Endothelial cell of umbilical vein (primary cell): ENCODE data around the gene JUNB. TPM values are rescaled to one million over a fixed set of nuclear protein-coding genes. Genes with fewer than 3 reads are reported as not detected.

Experiments
- BruUV-seq: library from RNA; stranded (reverse); fragments of 400-500 nt; replicated peaks from 2 replicates; lab custom pipeline; 2021; lab: Mats Ljungman, UMichigan
- CTCF ChIA-PET: fragments of 300-600, 350-600 bp; sonication (Branson Sonifier 250); formaldehyde crosslinking; loops from one replicate; lab custom pipeline; 2021; ENCODE audit warnings: antibody characterized with exemption, inconsistent platforms; lab: Charles Lee
- POLR2A ChIA-PET: fragments of 300-600, 350-600 bp; sonication (Branson Sonifier 250); formaldehyde crosslinking; loops from one replicate; lab custom pipeline; 2021; ENCODE audit warnings: antibody characterized with exemption, inconsistent platforms; lab: Charles Lee
- DNase-seq: peaks from one replicate; pipeline ENCODE4 v3.0.0-alpha.2; 2011; ENCODE audit warnings: low read depth, low spot score
- FAIRE-seq: peaks from 2 replicates; lab custom pipeline; 2011; peaks lifted over from hg19 to GRCh38; lab: Jason Lieb, UNC
- H2AFZ ChIP-seq: 2 replicates; pipeline ENCODE4 v1.6.0; 2012; ENCODE audit warnings: low read depth, low read length, control low read depth, inconsistent platforms
- H3K27ac ChIP-seq: 2 replicates; pipeline ENCODE4 v1.5.1; 2011; ENCODE audit warnings: low read depth, mild to moderate bottlenecking, control low read depth, low read length, moderate library complexity; ENCODE audit not compliant: insufficient read depth
- H3K27me3 ChIP-seq, 2 experiments: 2 replicates each; pipeline versions ENCODE4 v1.6.0 to v1.6.1; 2011; ENCODE audit warnings: low read length in 2 of 2, mixed read lengths in 1 of 2; ENCODE audit not compliant: control insufficient read depth in 2 of 2, insufficient read depth in 2 of 2
- H3K36me3 ChIP-seq, 2 experiments: 2 replicates in 1 of 2; 3 replicates in 1 of 2; pipeline ENCODE4 v1.5.1; 2011; ENCODE audit warnings: low read length in 2 of 2, mild to moderate bottlenecking in 1 of 2, moderate library complexity in 1 of 2; ENCODE audit not compliant: control insufficient read depth in 2 of 2, insufficient read depth in 2 of 2; ENCODE audit errors: extremely low read depth in 1 of 2
- H3K4me1 ChIP-seq: 3 replicates; pipeline ENCODE4 v1.5.1; 2011; ENCODE audit warnings: mild to moderate bottlenecking, low read length; ENCODE audit not compliant: control insufficient read depth, insufficient read depth; ENCODE audit errors: extremely low read depth
- H3K4me2 ChIP-seq: 2 replicates; pipeline ENCODE4 v1.6.1; 2011; ENCODE audit warnings: low read length, control low read depth, mixed read lengths; ENCODE audit not compliant: insufficient read depth
- H3K4me3 ChIP-seq, 3 experiments: fragments of 200-600 bp in 1 of 3; sonication (generic), shearing (Covaris generic) in 1 of 3; replicated peaks in 1 of 3; 2 replicates each; pipeline ENCODE4 v1.5.1; 2011 to 2016; ENCODE audit warnings: control low read depth in 3 of 3, low read length in 3 of 3, mild to moderate bottlenecking in 2 of 3, inconsistent platforms in 1 of 3, low read depth in 1 of 3, moderate library complexity in 1 of 3; ENCODE audit not compliant: insufficient read depth in 1 of 3
- H3K79me2 ChIP-seq: 2 replicates; pipeline ENCODE4 v1.6.0; 2012; ENCODE audit warnings: low read length, inconsistent platforms; ENCODE audit not compliant: control insufficient read depth, insufficient read depth
- H3K9ac ChIP-seq: replicated peaks from 2 replicates; pipeline ENCODE3; 2011; ENCODE audit warnings: low read length, control low read depth; ENCODE audit not compliant: insufficient read depth; ENCODE audit errors: extremely low read depth
- H3K9me1 ChIP-seq: replicated peaks from 3 replicates; pipeline ENCODE4 v1.6.0; 2011; ENCODE audit warnings: mild to moderate bottlenecking, low read length; ENCODE audit not compliant: control insufficient read depth, insufficient read depth; ENCODE audit errors: extremely low read depth
- H3K9me3 ChIP-seq: replicated peaks from 2 replicates; pipeline ENCODE4 v1.5.1; 2012; ENCODE audit warnings: low read length, inconsistent platforms; ENCODE audit not compliant: control insufficient read depth, insufficient read depth
- H4K20me1 ChIP-seq: replicated peaks from 2 replicates; pipeline ENCODE3; 2011; ENCODE audit warnings: mild to moderate bottlenecking, low read length; ENCODE audit not compliant: control insufficient read depth, insufficient read depth; ENCODE audit errors: extremely low read depth
- CTCF ChIP-seq, 2 donors: IDR thresholded peaks; 1 replicate in 1 of 2; 2 replicates in 1 of 2; pipeline ENCODE4 v1.5.1; 2011; ENCODE audit warnings: low read length in 2 of 2, mild to moderate bottlenecking in 2 of 2, moderate library complexity in 2 of 2, control low read depth in 1 of 2, inconsistent platforms in 1 of 2, low read depth in 1 of 2; ENCODE audit not compliant: insufficient read depth in 1 of 2; ENCODE audit errors: extremely low read depth in 1 of 2
- EZH2 ChIP-seq: IDR thresholded peaks from 2 replicates; pipeline ENCODE4 v1.6.1; 2012; ENCODE audit warnings: borderline replicate concordance, low read depth, mild to moderate bottlenecking, moderate library complexity, low read length, inconsistent platforms; ENCODE audit not compliant: severe bottlenecking
- FOS ChIP-seq: IDR thresholded peaks from 2 replicates; pipeline ENCODE4 v1.6.1; 2011; ENCODE audit warnings: mild to moderate bottlenecking, low read length, moderate library complexity, borderline replicate concordance; ENCODE audit not compliant: insufficient read depth
- GATA2 ChIP-seq: IDR thresholded peaks from 2 replicates; pipeline ENCODE4 v1.7.0; 2011; ENCODE audit warnings: low read depth, mild to moderate bottlenecking, moderate library complexity, mixed read lengths, low read length; ENCODE audit not compliant: insufficient read length, insufficient read depth
- JUN ChIP-seq: IDR thresholded peaks from 2 replicates; pipeline ENCODE4 v1.6.1; 2011; ENCODE audit warnings: borderline replicate concordance, low read depth; ENCODE audit not compliant: insufficient read length, insufficient read depth
- MAX ChIP-seq: IDR thresholded peaks from 2 replicates; pipeline ENCODE4 v1.6.1; 2011; ENCODE audit not compliant: insufficient read depth, insufficient read length
- MYC ChIP-seq: IDR thresholded peaks from one replicate; pipeline ENCODE4 v1.6.1; 2011; ENCODE audit warnings: mild to moderate bottlenecking, low read depth, low read length
- POLR2A ChIP-seq: IDR thresholded peaks from 2 replicates; pipeline ENCODE4 v1.6.1; 2012; ENCODE audit warnings: low read depth, mild to moderate bottlenecking, control low read depth, low read length
- POLR2AphosphoS5 ChIP-seq: IDR thresholded peaks from 2 replicates; pipeline ENCODE4 v1.6.1; 2012; ENCODE audit warnings: low read depth, mild to moderate bottlenecking, control low read depth, low read length, moderate library complexity; ENCODE audit not compliant: insufficient read depth
- dilution Hi-C: fragments of 300-500 bp; cut with MboI; formaldehyde crosslinking; loops from one replicate; pipeline ENCODE4 v1.15.0; 2019; ENCODE audit warnings: low sequenced_read_pairs; ENCODE audit not compliant: extremely low pct_ligation_motif_present
- intact Hi-C: fragments of 100-400 bp; cut with micrococcal nuclease; formaldehyde crosslinking; loops from one replicate; pipeline ENCODE4 v1.10.0; 2022
- polyA plus RNA-seq, 4 experiments: library from polyadenylated mRNA; depleted of rRNA in 3 of 4; stranded (reverse) in 3 of 4; unstranded in 1 of 4; fragments of >200 nt; gene quantifications; 2 replicates each; pipeline versions ENCODE4 v1.2.1 to v1.2.3, GENCODE V29; 2011 to 2012; ENCODE audit warnings: missing spikeins in 1 of 4
- total RNA-seq: library from RNA; stranded (reverse); gene quantifications from 2 replicates; pipeline ENCODE4 v1.2.3, GENCODE V29; 2021

JUNB gene
- total and polyA plus RNA-seq, 2 donors (not counting 3 experiments of a cell fraction or from before 2014, with no cell fraction given): 22.8 to 74.4 TPM

- dilution Hi-C loops (no loop called here), intact Hi-C loops (no loop called here)
- ChIA-PET POLR2A (no interaction called here), CTCF (interaction anchor here (1.8 to 12.6 kb wide), 4 partner anchors 10 to 81 kb away, joined by 8 to 524 read pairs (median 258); partner anchors contain the start of genes BEST2, JUNB, PRDX2 and THSD8)
- no peak overlapping the region for H3K9ac ChIP-seq
- H3K9me3 ChIP-seq: no peaks in the 10 kb centered on the region
- H3K27ac ChIP-seq: no peak overlapping the region
- H4K20me1 ChIP-seq: no peaks in the 10 kb centered on the region
- no peaks in the 10 kb centered on the region for H3K36me3 ChIP-seq
- no peaks in the 10 kb centered on the region for H3K79me2 ChIP-seq
- DNase-seq (no peak), FAIRE-seq (no peak)
- no peaks in the 10 kb centered on the region for H3K27me3 ChIP-seq
- TF ChIP-seq MYC (no peak), POLR2A (no peak), MAX (no peak), GATA2 (no peak), POLR2AphosphoS5 (no peak), EZH2 (no peak), FOS (no peak), CTCF (IDR thresholded peaks at IDR 0.05; ENCODE audit: extremely low read depth in 1 of 2, insufficient read depth in 1 of 2, low read depth in 1 of 2, low read length in 2 of 2) (no peak), JUN (no peak)
- H2AFZ ChIP-seq: no peak overlapping the region
- H3K4me3 ChIP-seq: no peak overlapping the region
- H3K4me2 ChIP-seq: no peak overlapping the region
- BruUV-seq: no TSS peak
- no peaks in the 10 kb centered on the region for H3K9me1 ChIP-seq
- H3K4me1 ChIP-seq: no peaks in the 10 kb centered on the region
Observed at GRCh38 chr19:12767150-12767549, 24.1 kb upstream of the JUNB start.
